ENCODE results near the gene LAMA3.

Gene LAMA3

DNA sequence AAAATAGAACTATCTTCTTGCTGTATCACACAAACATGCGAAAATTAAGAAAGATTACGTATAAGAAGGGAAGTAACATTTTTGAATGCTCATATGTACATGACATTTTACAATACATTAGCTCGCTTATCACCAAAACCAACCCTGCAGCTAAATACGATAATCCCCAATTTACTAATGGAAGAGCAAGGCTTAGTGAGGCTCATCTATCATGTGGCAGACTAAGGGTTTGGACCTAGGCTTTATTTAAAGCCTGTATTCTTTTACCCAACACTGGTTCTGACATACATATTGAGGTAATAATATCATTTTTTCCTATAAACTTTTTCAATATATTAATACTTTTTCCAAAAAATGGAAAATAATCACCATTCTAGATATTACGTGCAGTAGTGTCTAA, 208.5 kb downstream of the LAMA3 start:
- TF ChIP-seq, protein P1, sequence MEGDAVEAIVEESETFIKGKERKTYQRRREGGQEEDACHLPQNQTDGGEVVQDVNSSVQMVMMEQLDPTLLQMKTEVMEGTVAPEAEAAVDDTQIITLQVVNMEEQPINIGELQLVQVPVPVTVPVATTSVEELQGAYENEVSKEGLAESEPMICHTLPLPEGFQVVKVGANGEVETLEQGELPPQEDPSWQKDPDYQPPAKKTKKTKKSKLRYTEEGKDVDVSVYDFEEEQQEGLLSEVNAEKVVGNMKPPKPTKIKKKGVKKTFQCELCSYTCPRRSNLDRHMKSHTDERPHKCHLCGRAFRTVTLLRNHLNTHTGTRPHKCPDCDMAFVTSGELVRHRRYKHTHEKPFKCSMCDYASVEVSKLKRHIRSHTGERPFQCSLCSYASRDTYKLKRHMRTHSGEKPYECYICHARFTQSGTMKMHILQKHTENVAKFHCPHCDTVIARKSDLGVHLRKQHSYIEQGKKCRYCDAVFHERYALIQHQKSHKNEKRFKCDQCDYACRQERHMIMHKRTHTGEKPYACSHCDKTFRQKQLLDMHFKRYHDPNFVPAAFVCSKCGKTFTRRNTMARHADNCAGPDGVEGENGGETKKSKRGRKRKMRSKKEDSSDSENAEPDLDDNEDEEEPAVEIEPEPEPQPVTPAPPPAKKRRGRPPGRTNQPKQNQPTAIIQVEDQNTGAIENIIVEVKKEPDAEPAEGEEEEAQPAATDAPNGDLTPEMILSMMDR (IDR thresholded peaks at IDR 0.05; ENCODE audit: low read depth, low read length, missing control alignments): no peak
- no peak for DNase-seq (ENCODE audit: extremely low read depth, low read depth)
- no peak overlapping the region for H3K4me3 ChIP-seq (replicated peaks; ENCODE audit: low read depth, low read length)

DNA sequence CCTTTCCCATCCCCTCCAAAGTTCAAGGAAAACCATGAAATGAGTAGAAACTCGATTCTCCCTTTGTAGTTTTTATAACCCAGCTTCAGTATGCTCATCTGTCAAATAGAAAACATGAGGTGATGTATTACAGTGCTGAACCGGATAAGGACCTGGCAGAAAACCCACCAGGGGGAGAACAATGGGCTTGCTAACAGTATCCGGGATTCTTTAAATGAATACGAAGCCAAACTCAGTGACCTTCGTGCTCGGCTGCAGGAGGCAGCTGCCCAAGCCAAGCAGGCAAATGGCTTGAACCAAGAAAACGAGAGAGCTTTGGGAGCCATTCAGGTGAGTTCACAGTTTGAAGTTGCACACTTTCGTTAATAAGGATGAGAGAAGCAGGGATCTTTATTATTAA, 211.7 kb downstream of the LAMA3 start:
- H3K4me3 ChIP-seq (replicated peaks; ENCODE audit: low read depth, low read length): no peak overlapping the region
- no peak for DNase-seq (ENCODE audit: extremely low read depth, low read depth)
- TF ChIP-seq, protein P1 (IDR thresholded peaks at IDR 0.05; ENCODE audit: low read depth, low read length, missing control alignments): no peak

DNA sequence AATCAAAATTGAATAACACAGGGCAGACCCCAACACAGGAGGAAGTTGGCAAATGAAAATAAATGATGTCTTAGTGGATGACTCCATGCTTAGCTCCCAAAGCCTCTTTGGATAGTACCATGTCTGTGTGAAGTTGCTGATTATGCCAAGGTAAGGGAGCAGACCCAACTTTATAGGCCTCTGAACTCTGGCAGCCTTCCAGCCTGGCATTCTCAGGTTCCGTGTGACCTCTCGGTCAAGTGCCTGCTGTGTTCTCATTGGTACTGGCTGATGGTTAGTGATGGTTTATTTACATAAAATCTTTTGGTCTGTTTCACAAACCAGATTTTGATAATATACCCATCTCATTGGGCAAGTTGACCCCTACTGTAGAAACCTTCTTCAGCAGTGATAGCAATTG, 213.1 kb downstream of the LAMA3 start:
- no peak for DNase-seq (ENCODE audit: extremely low read depth, low read depth)
- TF ChIP-seq, protein P1 (IDR thresholded peaks at IDR 0.05; ENCODE audit: low read depth, low read length, missing control alignments): no peak
- H3K4me3 ChIP-seq (replicated peaks; ENCODE audit: low read depth, low read length): no peak overlapping the region

DNA sequence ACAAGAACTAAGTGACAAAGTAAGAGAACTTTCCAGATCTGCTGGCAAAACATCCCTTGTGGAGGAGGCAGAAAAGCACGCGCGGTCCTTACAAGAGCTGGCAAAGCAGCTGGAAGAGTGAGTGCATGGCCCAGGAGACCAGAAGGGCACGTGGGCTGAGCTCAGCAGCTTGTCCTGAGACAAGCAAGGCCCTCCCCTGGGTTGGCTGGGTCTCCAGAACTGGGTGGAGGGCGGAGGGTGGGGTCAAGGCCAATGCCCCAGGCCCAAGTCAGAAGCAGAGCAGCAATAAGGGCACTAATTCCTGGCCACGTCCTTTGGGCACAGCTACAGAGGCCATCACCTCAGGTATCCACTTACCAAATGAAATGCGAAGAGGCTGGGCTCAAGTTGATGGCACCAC, 214.7 kb downstream of the LAMA3 start:
- no peak for DNase-seq (ENCODE audit: extremely low read depth, low read depth)
- no peak overlapping the region for H3K4me3 ChIP-seq (replicated peaks; ENCODE audit: low read depth, low read length)
- TF ChIP-seq, protein P1 (IDR thresholded peaks at IDR 0.05; ENCODE audit: low read depth, low read length, missing control alignments): no peak

DNA sequence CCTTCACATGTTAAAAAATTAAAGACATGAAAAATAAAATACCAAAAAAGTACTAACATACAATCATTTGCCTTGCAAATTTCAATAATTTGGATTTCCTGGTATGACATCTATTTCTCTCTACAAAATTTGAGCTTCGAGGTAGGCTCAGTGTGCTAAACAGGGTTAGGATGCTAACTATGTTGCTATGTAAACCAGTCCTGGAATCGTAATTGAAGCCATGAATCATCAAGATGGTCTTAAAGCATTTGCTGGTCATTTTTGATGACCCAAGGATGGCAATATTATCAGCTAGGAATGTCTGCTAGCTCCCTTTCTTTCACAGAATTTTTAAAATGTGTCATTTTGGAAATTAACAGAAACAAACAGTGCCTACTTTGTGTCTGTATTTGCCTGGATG, 217.4 kb downstream of the LAMA3 start:
- TF ChIP-seq, protein P1 (IDR thresholded peaks at IDR 0.05; ENCODE audit: low read depth, low read length, missing control alignments): no peak
- no peak for DNase-seq (ENCODE audit: extremely low read depth, low read depth)
- no peak overlapping the region for H3K4me3 ChIP-seq (replicated peaks; ENCODE audit: low read depth, low read length)

DNA sequence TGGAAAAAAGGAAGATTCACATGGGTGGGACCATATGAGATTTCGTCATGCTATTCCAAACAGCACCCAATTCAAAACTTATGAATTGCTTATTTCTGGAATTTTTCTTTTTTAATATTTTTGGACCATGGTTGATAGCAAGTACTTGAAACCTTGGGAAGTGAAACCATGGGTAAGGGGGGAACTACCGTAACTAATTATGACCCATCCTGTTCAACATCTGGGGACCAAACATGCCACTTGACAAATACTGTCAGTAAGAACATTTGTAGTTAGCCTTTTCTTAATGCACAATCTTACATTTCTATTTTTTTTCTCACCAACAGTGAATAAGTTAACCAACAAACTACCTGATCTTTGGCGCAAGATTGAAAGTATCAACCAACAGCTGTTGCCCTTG, 219.6 kb downstream of the LAMA3 start:
- DNase-seq (ENCODE audit: extremely low read depth, low read depth): no peak
- TF ChIP-seq, protein P1 (IDR thresholded peaks at IDR 0.05; ENCODE audit: low read depth, low read length, missing control alignments): no peak
- no peak overlapping the region for H3K4me3 ChIP-seq (replicated peaks; ENCODE audit: low read depth, low read length)

DNA sequence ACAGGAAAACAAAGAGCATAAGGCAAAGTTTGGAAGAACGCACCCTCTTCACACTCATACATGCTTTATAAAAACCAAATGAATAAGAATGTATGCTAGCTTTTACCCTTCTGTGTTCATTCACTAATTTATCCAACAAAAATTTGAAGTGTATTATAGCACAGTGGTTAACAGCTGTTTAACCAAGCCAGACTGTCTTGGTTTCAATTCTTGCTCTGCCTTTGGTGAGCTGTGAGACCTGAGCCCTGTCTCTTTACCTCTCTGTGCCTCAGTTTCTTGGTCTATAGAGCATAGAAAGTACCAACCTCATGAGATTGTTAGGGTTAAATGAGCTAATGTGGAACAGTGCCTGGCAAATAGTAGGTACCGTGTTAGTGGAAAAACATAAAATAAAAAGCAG, 220.8 kb downstream of the LAMA3 start:
- TF ChIP-seq, protein P1 (IDR thresholded peaks at IDR 0.05; ENCODE audit: low read depth, low read length, missing control alignments): no peak
- no peak overlapping the region for H3K4me3 ChIP-seq (replicated peaks; ENCODE audit: low read depth, low read length)
- no peak for DNase-seq (ENCODE audit: extremely low read depth, low read depth)
